ENCODE results near the gene RBM3.

The RBM3 gene

DNA sequence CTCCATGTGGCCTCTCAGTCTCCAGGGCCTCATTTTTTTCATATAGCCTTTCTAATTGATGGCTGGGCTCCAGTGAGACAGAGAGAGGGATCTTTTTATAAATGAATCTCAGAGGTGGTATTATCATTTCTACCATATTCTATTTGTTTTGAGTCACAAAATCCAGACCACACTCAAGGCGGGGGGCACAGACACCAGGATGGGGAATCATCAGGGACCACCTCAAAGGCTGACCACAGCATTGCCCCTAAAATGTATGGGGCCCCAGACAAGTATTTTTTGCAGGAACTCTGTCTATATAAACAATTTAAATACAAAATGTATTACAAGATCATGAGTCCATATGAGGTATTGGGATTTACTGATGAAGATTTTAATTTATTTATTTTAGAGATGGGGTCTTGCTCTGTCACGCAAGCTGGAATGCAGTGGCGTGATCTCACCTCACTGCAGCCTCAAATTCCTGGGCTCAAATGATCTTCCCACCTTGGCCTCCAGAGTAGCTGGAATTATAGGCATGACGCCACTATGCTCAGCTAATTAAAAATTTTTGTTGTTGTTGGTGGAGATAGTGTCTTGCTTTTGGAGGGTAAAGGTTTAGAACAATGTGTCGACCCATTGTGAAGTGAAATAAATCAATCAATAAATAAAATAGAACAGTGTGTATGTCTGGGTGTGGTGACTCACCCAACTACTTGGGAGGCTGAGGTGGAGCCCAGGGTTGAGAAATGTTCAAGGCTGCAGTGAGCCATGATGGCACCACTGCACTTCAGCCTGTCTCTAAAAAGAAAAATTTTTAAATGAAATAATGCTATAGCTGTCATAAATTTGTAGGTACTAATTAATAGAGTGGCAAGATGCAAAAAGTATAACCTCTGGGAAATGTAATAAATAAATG lies 52.4 kb downstream of the RBM3 start:
- peak; percentile 63 for DNase-seq (ENCODE audit: low read depth)
